Measurements from ENCODE around the gene ZMIZ2. TPM values are rescaled to one million over a fixed set of nuclear protein-coding genes. Genes with fewer than 3 reads are reported as not detected.

ZMIZ2 gene
- total and polyA plus RNA-seq, 2 of the 8 experiments (the other 6 are each of a cell fraction or from before 2014, with no cell fraction given) = 24.4 to 66.4 TPM

DNA sequence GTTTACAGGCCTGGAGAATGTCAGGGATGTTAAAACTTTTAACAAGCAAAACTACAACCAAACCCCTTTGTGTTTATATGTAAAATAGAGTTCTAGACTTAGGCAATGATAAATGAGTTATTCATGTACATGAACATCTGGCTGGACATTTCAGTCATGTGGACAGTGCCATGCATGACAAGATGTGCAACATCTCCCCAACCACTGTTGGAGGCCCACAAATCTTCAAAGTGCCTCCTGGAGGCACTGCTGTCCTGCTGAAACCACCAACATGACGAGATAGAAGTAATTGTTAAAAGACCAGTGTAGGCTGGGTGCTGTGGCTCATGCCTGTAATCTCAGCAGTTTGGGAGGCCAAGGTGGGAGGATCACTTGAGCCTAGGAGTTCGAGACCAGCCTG is 66.3 kb downstream of the ZMIZ2 start:
- H3K4ac ChIP-seq (replicated peaks; ENCODE audit: insufficient read length, low read depth, low read length) = no peak overlapping the region
- WGBS, 2 experiments (ENCODE audit: extremely low coverage in 1 of 2, insufficient coverage in 1 of 2, insufficient read length in 1 of 2, insufficient replicate concordance in 2 of 2, low coverage in 1 of 2, low lambda C conversion rate in 2 of 2, missing lambda C conversion rate in 1 of 2) = 78% methylated on average over 2 of the region's 2 CpGs; no CpG with 5 or more reads in 1 of the 2 experiments
- H4K20me1 ChIP-seq (replicated peaks in 1 of 2; ENCODE audit: control insufficient read depth in 1 of 2, insufficient read depth in 2 of 2, low read length in 2 of 2) = no peaks in the 10 kb centered on the region
- H3K14ac ChIP-seq (ENCODE audit: insufficient read length) = no peak overlapping the region
- H2AFZ ChIP-seq (ENCODE audit: low read length) = no peak overlapping the region
- no peak for TF ChIP-seq NRF1 (IDR thresholded peaks at IDR 0.05; ENCODE audit: low read depth, low read length)
- TF ChIP-seq RAD21 (IDR thresholded peaks at IDR 0.05 in 1 of 2, conservative IDR thresholded peaks at IDR 0.05 in 1 of 2; ENCODE audit: low read depth in 2 of 2, low read length in 2 of 2) = peak; percentile 18 to 39; a peak in 3 of 4 replicates
- no peak overlapping the region for H4K8ac ChIP-seq (ENCODE audit: extremely low read depth, insufficient read depth, low read length)
- H2AK5ac ChIP-seq (ENCODE audit: low read depth, low read length) = no peak overlapping the region
- ChIA-PET POLR2A (ENCODE audit: partially characterized antibody) (interaction anchor here (0.9 kb wide), 1 partner anchor 15 kb away, joined by 3 read pairs; no protein-coding TSS in a partner anchor), CTCF (ENCODE audit: partially characterized antibody) (no interaction called here)
- H2BK20ac ChIP-seq (ENCODE audit: low read length) = no peak overlapping the region
- no peaks in the 10 kb centered on the region for H3K36me3 ChIP-seq (ENCODE audit: control insufficient read depth in 2 of 4, insufficient read depth in 4 of 4, low read length in 3 of 4)
- no peak overlapping the region for H2BK120ac ChIP-seq (replicated peaks; ENCODE audit: low read depth, low read length)
- no peak overlapping the region for H2BK15ac ChIP-seq (ENCODE audit: low read length)
- no peaks in the 10 kb centered on the region for H3K79me1 ChIP-seq (ENCODE audit: low read depth, low read length)
- H2BK5ac ChIP-seq (ENCODE audit: low read depth, low read length) = no peak overlapping the region
- FAIRE-seq = no peak
- H3K18ac ChIP-seq (ENCODE audit: extremely low read depth, low read length) = no peak overlapping the region
- no peaks in the 10 kb centered on the region for H3K27me3 ChIP-seq (replicated peaks in 1 of 4; ENCODE audit: control insufficient read depth in 3 of 4, extremely low read depth in 1 of 4, insufficient read depth in 3 of 4, low read length in 3 of 4)
- DNase-seq (ENCODE audit: low read depth in 1 of 2, low spot score in 2 of 2) = no peak
- no peaks in the 10 kb centered on the region for H3K79me2 ChIP-seq (ENCODE audit: control insufficient read depth in 1 of 2, insufficient read depth in 2 of 2, low read length in 2 of 2)
- H3K23me2 ChIP-seq (ENCODE audit: low read depth, low read length) = no peaks in the 10 kb centered on the region
- no peak overlapping the region for H3K56ac ChIP-seq (replicated peaks; ENCODE audit: insufficient read length, low read depth, low read length)
- no peak overlapping the region for H4K5ac ChIP-seq (ENCODE audit: insufficient read length, low read depth, low read length)
- no peak overlapping the region for H4K91ac ChIP-seq (replicated peaks; ENCODE audit: insufficient read length, low read length)
- H3K9ac ChIP-seq (replicated peaks in 1 of 4; ENCODE audit: extremely low read depth in 1 of 4, low read depth in 3 of 4, low read length in 3 of 4) = no peak overlapping the region
- H3K27ac ChIP-seq (ENCODE audit: low read depth, low read length) = no peak overlapping the region
- H2BK12ac ChIP-seq (ENCODE audit: low read depth, low read length) = no peak overlapping the region
- H3K23ac ChIP-seq (ENCODE audit: insufficient read length) = no peak overlapping the region
- H3K4me3 ChIP-seq (ENCODE audit: extremely low read depth in 1 of 4, insufficient read depth in 2 of 4, low read depth in 3 of 4, low read length in 4 of 4) = no peak overlapping the region
- H3K4me1 ChIP-seq (replicated peaks in 1 of 4; ENCODE audit: control insufficient read depth in 3 of 4, insufficient read depth in 4 of 4, low read length in 3 of 4) = no peaks in the 10 kb centered on the region
- no peaks in the 10 kb centered on the region for H3K9me3 ChIP-seq (ENCODE audit: insufficient read depth in 2 of 2, low read depth in 1 of 2, low read length in 1 of 2)
- no peak overlapping the region for H3K4me2 ChIP-seq (ENCODE audit: insufficient read depth in 1 of 2, low read depth in 2 of 2, low read length in 2 of 2)

All from H1 (cell line).